GM12878 (cell line): Measurements from ENCODE around the gene SRSF3. TPM values are rescaled to one million over a fixed set of nuclear protein-coding genes. Genes with fewer than 3 reads are reported as not detected.

Experiments used
- ATF7 ChIP-seq: fragments of 450-650 bp; IDR thresholded peaks from 2 replicates; pipeline ENCODE4 v1.6.1; 2016; ENCODE audit warnings: low read depth, mild to moderate bottlenecking
- BACH1 ChIP-seq: fragments of 450-650 bp; IDR thresholded peaks from 2 replicates; pipeline ENCODE4 v1.6.1; 2017; ENCODE audit warnings: mild to moderate bottlenecking, borderline replicate concordance
- CHD1 ChIP-seq: IDR thresholded peaks from 2 replicates; pipeline ENCODE4 v1.6.1; 2012; ENCODE audit warnings: low read depth, low read length, improper control_type of control experiment
- EP300 ChIP-seq, 2 experiments: fragments of 150-350 bp in 1 of 2; IDR thresholded peaks; 2 replicates each; pipeline ENCODE4 v1.6.1; 2011 to 2012; ENCODE audit warnings: low read depth in 2 of 2, low read length in 2 of 2, borderline replicate concordance in 1 of 2, improper control_type of control experiment in 1 of 2, inconsistent platforms in 1 of 2; ENCODE audit not compliant: control insufficient read depth in 1 of 2
- FOXK2 ChIP-seq: fragments of 450-650 bp; IDR thresholded peaks from 2 replicates; pipeline ENCODE4 v1.6.1; 2017; ENCODE audit warnings: mild to moderate bottlenecking, moderate library complexity
- FOXM1 ChIP-seq: IDR thresholded peaks from 2 replicates; pipeline ENCODE4 v1.6.1; 2012; ENCODE audit warnings: low read depth, mild to moderate bottlenecking, inconsistent platforms, low read length, moderate library complexity
- GATAD2B ChIP-seq: fragments of 450-650 bp; conservative IDR thresholded peaks from 2 replicates; pipeline ENCODE4 v1.6.1; 2017; ENCODE audit warnings: low read depth, mild to moderate bottlenecking, moderate library complexity
- HDAC2 ChIP-seq: fragments of 200-600 bp; sonication (generic); IDR thresholded peaks from 2 replicates; pipeline ENCODE4 v1.6.1; 2017
- NFYA ChIP-seq: IDR thresholded peaks from 2 replicates; pipeline ENCODE4 v1.6.1; 2011; ENCODE audit warnings: low read depth, mild to moderate bottlenecking, low read length, improper control_type of control experiment, borderline replicate concordance
- POLR2AphosphoS5 ChIP-seq: IDR thresholded peaks from 2 replicates; pipeline ENCODE4 v1.6.1; 2011; ENCODE audit warnings: mild to moderate bottlenecking, low read length, inconsistent platforms
- RBBP5 ChIP-seq: fragments of 200-600 bp; sonication (generic); conservative IDR thresholded peaks from 2 replicates; pipeline ENCODE4 v1.6.1; 2016
- TBL1XR1 ChIP-seq: IDR thresholded peaks from 2 replicates; pipeline ENCODE4 v1.6.1; 2012; ENCODE audit warnings: low read depth, low read length, improper control_type of control experiment
- USF2 ChIP-seq: IDR thresholded peaks from 2 replicates; pipeline ENCODE4 v1.6.1; 2011; ENCODE audit warnings: low read depth, low read length, improper control_type of control experiment, borderline replicate concordance
- polyA plus RNA-seq, 11 experiments: library from polyadenylated mRNA; depleted of rRNA in 4 of 11; unstranded in 6 of 11; stranded (reverse) in 5 of 11; fragments of >200 nt; fragmentation: Nextera tagmentation in 4 of 11; fragmentation: Illumina TruSeq in 1 of 11; extraction: Ambion mirVana in 4 of 11; extraction: Trizol in 1 of 11; gene quantifications; 1 replicate in 1 of 11; 2 replicates in 10 of 11; pipeline versions ENCODE4 v1.2.1 to v1.2.3, GENCODE V29; 2011 to 2016; ENCODE audit warnings: inconsistent platforms in 2 of 11, missing spikeins in 2 of 11, low read depth in 1 of 11
- total RNA-seq, 4 experiments: library from RNA; depleted of rRNA in 3 of 4; stranded (reverse); fragments of >200 nt in 3 of 4; fragmentation: Illumina TruSeq in 1 of 4; extraction: Trizol in 1 of 4; gene quantifications; 2 replicates each; pipeline versions ENCODE4 v1.2.1 to v1.2.3, GENCODE V29; 2013 to 2021
- TF ChIP-seq, protein P1 (sequence below): IDR thresholded peaks from 2 replicates; pipeline ENCODE4 v1.6.1; 2011; ENCODE audit warnings: borderline replicate concordance, low read depth, mild to moderate bottlenecking, moderate library complexity, mixed read lengths, low read length; ENCODE audit not compliant: insufficient read depth; ENCODE audit errors: extremely low read length
- TF ChIP-seq, protein P2 (sequence below): fragments of 450-650 bp; IDR thresholded peaks from 2 replicates; pipeline ENCODE4 v1.6.1; 2017; ENCODE audit warnings: mild to moderate bottlenecking, low read depth, inconsistent platforms; ENCODE audit not compliant: poor library complexity, severe bottlenecking
- TF ChIP-seq, protein P3 (sequence below): fragments of 450-650 bp; IDR thresholded peaks from 2 replicates; pipeline ENCODE4 v1.6.1; 2017; ENCODE audit warnings: mild to moderate bottlenecking
- TF ChIP-seq, protein P4 (sequence below): fragments of 450-650 bp; IDR thresholded peaks from 2 replicates; pipeline ENCODE4 v1.6.1; 2017; ENCODE audit warnings: mild to moderate bottlenecking, moderate library complexity
- TF ChIP-seq, protein P5 (sequence below): fragments of 450-650 bp; IDR thresholded peaks from 2 replicates; pipeline ENCODE4 v1.6.1; 2018; ENCODE audit warnings: mild to moderate bottlenecking, low read depth, moderate library complexity; ENCODE audit not compliant: partially characterized antibody

Gene SRSF3
- total and polyA plus RNA-seq, 10 of the 15 experiments (the other 5 are each of a cell fraction or from before 2014, with no cell fraction given) = 195 to 1,377 (median 493) TPM

GRCh38 chr6:36599791-36600209, 5.6 kb downstream of the SRSF3 start (continued):
- TF ChIP-seq USF2 (peak; percentile 69), GATAD2B (no peak), EP300 (IDR thresholded peaks at IDR 0.05; ENCODE audit: borderline replicate concordance in 1 of 2, control insufficient read depth in 1 of 2, low read depth in 2 of 2, low read length in 2 of 2) (no peak), POLR2AphosphoS5 (peak; percentile 66), HDAC2 (no peak), NFYA (no peak), TBL1XR1 (no peak), BACH1 (no peak), FOXK2 (no peak), FOXM1 (no peak), ATF7 (no peak), CHD1 (no peak), RBBP5 (no peak)
- TF ChIP-seq, protein P1, sequence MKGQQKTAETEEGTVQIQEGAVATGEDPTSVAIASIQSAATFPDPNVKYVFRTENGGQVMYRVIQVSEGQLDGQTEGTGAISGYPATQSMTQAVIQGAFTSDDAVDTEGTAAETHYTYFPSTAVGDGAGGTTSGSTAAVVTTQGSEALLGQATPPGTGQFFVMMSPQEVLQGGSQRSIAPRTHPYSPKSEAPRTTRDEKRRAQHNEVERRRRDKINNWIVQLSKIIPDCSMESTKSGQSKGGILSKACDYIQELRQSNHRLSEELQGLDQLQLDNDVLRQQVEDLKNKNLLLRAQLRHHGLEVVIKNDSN = peak; percentile 77
- TF ChIP-seq, protein P2, sequence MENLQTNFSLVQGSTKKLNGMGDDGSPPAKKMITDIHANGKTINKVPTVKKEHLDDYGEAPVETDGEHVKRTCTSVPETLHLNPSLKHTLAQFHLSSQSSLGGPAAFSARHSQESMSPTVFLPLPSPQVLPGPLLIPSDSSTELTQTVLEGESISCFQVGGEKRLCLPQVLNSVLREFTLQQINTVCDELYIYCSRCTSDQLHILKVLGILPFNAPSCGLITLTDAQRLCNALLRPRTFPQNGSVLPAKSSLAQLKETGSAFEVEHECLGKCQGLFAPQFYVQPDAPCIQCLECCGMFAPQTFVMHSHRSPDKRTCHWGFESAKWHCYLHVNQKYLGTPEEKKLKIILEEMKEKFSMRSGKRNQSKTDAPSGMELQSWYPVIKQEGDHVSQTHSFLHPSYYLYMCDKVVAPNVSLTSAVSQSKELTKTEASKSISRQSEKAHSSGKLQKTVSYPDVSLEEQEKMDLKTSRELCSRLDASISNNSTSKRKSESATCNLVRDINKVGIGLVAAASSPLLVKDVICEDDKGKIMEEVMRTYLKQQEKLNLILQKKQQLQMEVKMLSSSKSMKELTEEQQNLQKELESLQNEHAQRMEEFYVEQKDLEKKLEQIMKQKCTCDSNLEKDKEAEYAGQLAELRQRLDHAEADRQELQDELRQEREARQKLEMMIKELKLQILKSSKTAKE = no peak
- TF ChIP-seq, protein P3, sequence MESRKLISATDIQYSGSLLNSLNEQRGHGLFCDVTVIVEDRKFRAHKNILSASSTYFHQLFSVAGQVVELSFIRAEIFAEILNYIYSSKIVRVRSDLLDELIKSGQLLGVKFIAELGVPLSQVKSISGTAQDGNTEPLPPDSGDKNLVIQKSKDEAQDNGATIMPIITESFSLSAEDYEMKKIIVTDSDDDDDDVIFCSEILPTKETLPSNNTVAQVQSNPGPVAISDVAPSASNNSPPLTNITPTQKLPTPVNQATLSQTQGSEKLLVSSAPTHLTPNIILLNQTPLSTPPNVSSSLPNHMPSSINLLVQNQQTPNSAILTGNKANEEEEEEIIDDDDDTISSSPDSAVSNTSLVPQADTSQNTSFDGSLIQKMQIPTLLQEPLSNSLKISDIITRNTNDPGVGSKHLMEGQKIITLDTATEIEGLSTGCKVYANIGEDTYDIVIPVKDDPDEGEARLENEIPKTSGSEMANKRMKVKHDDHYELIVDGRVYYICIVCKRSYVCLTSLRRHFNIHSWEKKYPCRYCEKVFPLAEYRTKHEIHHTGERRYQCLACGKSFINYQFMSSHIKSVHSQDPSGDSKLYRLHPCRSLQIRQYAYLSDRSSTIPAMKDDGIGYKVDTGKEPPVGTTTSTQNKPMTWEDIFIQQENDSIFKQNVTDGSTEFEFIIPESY = no peak
- TF ChIP-seq, protein P4, sequence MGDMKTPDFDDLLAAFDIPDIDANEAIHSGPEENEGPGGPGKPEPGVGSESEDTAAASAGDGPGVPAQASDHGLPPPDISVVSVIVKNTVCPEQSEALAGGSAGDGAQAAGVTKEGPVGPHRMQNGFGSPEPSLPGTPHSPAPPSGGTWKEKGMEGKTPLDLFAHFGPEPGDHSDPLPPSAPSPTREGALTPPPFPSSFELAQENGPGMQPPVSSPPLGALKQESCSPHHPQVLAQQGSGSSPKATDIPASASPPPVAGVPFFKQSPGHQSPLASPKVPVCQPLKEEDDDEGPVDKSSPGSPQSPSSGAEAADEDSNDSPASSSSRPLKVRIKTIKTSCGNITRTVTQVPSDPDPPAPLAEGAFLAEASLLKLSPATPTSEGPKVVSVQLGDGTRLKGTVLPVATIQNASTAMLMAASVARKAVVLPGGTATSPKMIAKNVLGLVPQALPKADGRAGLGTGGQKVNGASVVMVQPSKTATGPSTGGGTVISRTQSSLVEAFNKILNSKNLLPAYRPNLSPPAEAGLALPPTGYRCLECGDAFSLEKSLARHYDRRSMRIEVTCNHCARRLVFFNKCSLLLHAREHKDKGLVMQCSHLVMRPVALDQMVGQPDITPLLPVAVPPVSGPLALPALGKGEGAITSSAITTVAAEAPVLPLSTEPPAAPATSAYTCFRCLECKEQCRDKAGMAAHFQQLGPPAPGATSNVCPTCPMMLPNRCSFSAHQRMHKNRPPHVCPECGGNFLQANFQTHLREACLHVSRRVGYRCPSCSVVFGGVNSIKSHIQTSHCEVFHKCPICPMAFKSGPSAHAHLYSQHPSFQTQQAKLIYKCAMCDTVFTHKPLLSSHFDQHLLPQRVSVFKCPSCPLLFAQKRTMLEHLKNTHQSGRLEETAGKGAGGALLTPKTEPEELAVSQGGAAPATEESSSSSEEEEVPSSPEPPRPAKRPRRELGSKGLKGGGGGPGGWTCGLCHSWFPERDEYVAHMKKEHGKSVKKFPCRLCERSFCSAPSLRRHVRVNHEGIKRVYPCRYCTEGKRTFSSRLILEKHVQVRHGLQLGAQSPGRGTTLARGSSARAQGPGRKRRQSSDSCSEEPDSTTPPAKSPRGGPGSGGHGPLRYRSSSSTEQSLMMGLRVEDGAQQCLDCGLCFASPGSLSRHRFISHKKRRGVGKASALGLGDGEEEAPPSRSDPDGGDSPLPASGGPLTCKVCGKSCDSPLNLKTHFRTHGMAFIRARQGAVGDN = no peak
- TF ChIP-seq, protein P5, sequence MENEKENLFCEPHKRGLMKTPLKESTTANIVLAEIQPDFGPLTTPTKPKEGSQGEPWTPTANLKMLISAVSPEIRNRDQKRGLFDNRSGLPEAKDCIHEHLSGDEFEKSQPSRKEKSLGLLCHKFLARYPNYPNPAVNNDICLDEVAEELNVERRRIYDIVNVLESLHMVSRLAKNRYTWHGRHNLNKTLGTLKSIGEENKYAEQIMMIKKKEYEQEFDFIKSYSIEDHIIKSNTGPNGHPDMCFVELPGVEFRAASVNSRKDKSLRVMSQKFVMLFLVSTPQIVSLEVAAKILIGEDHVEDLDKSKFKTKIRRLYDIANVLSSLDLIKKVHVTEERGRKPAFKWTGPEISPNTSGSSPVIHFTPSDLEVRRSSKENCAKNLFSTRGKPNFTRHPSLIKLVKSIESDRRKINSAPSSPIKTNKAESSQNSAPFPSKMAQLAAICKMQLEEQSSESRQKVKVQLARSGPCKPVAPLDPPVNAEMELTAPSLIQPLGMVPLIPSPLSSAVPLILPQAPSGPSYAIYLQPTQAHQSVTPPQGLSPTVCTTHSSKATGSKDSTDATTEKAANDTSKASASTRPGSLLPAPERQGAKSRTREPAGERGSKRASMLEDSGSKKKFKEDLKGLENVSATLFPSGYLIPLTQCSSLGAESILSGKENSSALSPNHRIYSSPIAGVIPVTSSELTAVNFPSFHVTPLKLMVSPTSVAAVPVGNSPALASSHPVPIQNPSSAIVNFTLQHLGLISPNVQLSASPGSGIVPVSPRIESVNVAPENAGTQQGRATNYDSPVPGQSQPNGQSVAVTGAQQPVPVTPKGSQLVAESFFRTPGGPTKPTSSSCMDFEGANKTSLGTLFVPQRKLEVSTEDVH = no peak
